Eye (tissue), 1 donor: ENCODE results near the gene RHOV.

Experiments
- DNase-seq: peaks from one replicate; pipeline ENCODE4 v3.0.0-alpha.2; 2015

RHOV gene

GRCh38 chr15:40843885-40844695 is 29.9 kb downstream of the RHOV start, which contains the start of gene SPINT1:
TSS of gene SPINT1 (plus strand) at chr15:40844048. CDS start at chr15:40844555, 507 bp downstream.
- DNase-seq: peak; percentile 41

GRCh38 chr15:40843261-40843884 is 30.7 kb downstream of the RHOV start:
- DNase-seq: peak; percentile 35

GRCh38 chr15:40841741-40842140 is 32.3 kb downstream of the RHOV start:
- no peak for DNase-seq

- DNase-seq: no peak
Measured at GRCh38 chr15:40838756-40839155, 35.3 kb downstream of the RHOV start.

- no peak for DNase-seq
Measured at GRCh38 chr15:40836020-40836419, 38.0 kb downstream of the RHOV start.

GRCh38 chr15:40832903-40833302 is 41.1 kb downstream of the RHOV start:
- no peak for DNase-seq

- no peak for DNase-seq
Measured at GRCh38 chr15:40831861-40832260, 42.2 kb downstream of the RHOV start.

GRCh38 chr15:40830884-40831283 is 43.1 kb downstream of the RHOV start:
- no peak for DNase-seq

GRCh38 chr15:40829115-40829514 is 44.9 kb downstream of the RHOV start:
- no peak for DNase-seq

DNA sequence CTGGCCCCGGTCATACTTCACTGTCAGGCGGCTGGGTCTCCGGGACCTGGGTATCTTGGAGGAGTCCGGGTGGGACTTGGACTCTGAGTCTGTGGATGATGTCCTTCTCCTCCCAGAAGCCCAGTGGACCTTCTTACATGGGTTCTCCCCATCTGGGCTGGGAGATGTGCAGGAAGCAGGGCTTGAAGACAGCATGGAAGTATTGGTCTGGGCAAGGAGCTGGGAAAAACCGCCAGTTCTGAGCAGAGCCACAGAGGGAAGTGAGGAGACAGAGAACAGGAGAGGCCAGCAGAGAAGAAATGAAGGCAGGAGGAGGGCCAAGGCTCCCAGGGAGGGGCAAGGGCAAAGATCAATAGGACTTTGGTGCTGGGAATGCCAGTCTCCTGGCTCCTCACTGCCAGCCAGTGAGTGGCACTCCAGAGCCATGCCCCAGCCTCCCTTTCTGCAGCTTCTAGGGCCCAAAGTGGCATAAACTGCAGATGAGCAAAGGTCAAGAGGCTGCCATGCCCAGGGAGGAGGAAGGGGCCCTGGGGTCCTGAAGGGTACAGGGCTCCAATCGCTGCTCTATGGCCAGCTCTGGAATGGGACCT is 45.5 kb downstream of the RHOV start, which contains the start of gene PPP1R14D:
Gene PPP1R14D, minus strand, starts transcription at position 262 of the 590 bp plus-strand sequence. Its CDS starts 67 bp downstream, at position 195.
- no peak for DNase-seq

GRCh38 chr15:40826423-40827075 is 47.5 kb downstream of the RHOV start:
- no peak for DNase-seq

GRCh38 chr15:40825661-40826422 is 48.2 kb downstream of the RHOV start:
- DNase-seq: peak; percentile 8

- DNase-seq: no peak
Measured at GRCh38 chr15:40823572-40824343, 50.3 kb downstream of the RHOV start.
